ENCODE measurements around the gene PRR36.
"Not testable (repeated sequence)": the region's sequence is repeated elsewhere in the genome, so short reads cannot be mapped to it uniquely, and the experiment has no call there.

Gene PRR36

DNA sequence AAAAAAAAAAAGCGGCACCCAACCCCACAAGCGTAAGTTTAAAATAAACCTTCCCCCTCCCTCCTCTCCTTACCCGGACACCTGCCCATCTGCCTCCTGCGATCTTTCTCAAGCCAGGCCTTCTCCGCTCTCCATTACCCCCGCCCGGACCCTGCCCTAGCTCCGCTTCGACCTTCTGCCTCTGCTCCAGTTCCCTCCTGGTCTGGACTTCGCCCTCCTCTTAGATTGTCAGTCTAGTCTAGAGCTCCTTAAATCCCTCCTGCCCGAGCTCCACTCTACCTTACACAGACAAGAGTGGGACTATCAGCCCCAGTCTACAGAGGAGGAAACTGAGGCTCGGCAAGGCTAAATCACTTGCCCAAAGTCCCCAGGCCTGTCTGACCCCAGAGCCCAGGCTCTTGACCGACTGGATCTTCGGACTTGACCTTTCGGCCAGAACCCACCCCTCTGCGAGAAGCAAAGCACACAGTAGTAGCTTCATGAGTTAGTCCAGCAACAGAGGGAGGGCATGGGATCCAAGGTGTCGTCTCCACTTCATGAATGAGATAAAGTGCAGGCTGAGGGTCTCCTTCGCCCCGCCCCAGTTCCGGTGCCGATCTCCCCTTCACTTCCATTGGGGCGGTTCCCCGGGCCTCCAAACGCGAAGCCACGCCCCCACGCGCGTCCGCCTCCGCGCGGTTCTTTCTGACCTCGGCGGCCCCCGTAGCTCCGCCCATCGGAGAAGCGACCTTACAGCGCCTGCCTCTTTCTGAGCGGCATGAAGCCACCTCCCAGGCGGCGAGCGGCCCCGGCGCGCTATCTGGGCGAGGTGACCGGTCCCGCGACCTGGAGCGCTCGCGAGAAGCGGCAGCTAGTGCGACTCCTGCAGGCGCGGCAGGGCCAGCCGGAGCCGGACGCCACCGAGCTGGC, 45.7 kb upstream of the PRR36 start, which contains the start of gene SNAPC2:
SNAPC2 (plus strand) TSS at position 729 of the 909 bp plus-strand sequence; CDS start at position 758, 29 bp downstream.
- peaks cover 22 to 39% (median 22%) of the 10 kb centered on the region in 3 experiments for H3K27me3 ChIP-seq (ENCODE audit: control insufficient read depth in 3 of 3, insufficient read depth in 3 of 3, low read depth in 1 of 3, low read length in 3 of 3)
- peak; percentile 96 for DNase-seq (ENCODE audit: low spot score)
- WGBS, 2 donors (ENCODE audit: extremely low coverage in 2 of 2, insufficient read length in 2 of 2, insufficient replicate concordance in 1 of 2), result no CpG with 5 or more reads among the region's 62 CpGs

DNA sequence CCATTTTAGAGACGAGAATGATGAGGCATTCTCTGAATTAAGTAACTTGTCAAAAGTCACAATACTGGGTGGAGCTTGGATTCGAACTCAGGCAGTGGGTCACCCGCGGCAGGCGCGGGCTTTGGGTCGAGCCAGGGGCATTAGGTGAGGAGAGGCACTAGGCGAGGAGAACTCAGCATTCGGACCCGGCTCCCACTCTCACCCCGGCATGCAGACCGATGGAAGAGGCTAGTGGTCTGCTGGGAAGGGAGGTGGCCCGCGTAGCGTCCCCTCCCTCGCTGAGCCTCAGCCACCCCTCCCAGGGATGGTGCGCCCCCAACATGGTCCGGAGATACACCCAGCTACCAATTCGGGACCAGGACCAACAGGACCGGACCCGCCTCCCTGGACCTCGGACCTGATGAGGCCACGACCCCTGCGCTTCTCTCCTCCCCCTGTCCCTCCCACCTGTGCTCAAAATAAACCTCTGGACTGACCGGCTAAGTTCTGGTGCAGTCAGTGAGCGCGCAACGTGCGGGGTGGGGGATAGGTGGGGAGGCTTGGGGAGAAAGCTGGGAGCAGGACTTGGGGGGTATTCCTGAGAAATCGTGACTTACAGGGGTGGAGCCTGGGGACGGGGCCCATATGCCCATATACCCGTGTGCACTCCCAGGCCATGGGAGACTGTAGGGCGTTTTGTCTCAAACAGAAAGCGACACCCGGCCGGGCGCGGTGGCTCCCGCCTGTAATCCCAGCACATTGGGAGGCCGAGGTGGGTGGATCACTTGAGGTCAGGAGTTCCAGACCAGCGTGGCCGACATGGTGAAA, 44.6 kb upstream of the PRR36 start:
- Histone ChIP-seq H3K36me3 (replicated peaks in 1 of 2; ENCODE audit: control insufficient read depth in 2 of 2, insufficient read depth in 2 of 2, low read length in 2 of 2) (peaks cover 20 to 23% of the 10 kb centered on the region in 2 donors), H2BK120ac (ENCODE audit: low read depth, low read length) (no peak overlapping the region), H3K4me1 (ENCODE audit: control insufficient read depth in 2 of 2, insufficient read depth in 1 of 2, low read depth in 1 of 2, low read length in 2 of 2) (peaks cover 19 to 25% of the 10 kb centered on the region in 2 donors), H2BK15ac (ENCODE audit: low read length) (no peak overlapping the region), H4K91ac (ENCODE audit: low read depth, low read length, poor library complexity) (no peak overlapping the region), H3K14ac (ENCODE audit: low read length) (no peak overlapping the region), H2AFZ (ENCODE audit: low read length) (no peak overlapping the region), H2BK12ac (ENCODE audit: low read length) (no peak overlapping the region), H2BK5ac (ENCODE audit: low read length) (no peak overlapping the region), H3K4me2 (ENCODE audit: insufficient read depth, low read length, poor library complexity, severe bottlenecking) (no peak overlapping the region), H3K79me1 (ENCODE audit: low read depth, low read length) (peaks cover 13% of the 10 kb centered on the region), H3K27me3 (ENCODE audit: control insufficient read depth in 3 of 3, insufficient read depth in 3 of 3, low read depth in 1 of 3, low read length in 3 of 3) (peaks cover 22 to 42% (median 22%) of the 10 kb centered on the region in 3 experiments), H3K9me3 (replicated peaks in 1 of 2; ENCODE audit: control insufficient read depth in 2 of 2, insufficient read depth in 1 of 2, low read depth in 1 of 2, low read length in 2 of 2) (no peaks in the 10 kb centered on the region), H3K18ac (ENCODE audit: low read length) (no peak overlapping the region), H3K23ac (ENCODE audit: low read depth, low read length, poor library complexity) (peak overlapping the region; percentile 55), H3K4ac (ENCODE audit: low read length) (no peak overlapping the region), H3K9ac (ENCODE audit: low read depth, low read length, poor library complexity) (peak overlapping the region; percentile 30), H3K4me3 (ENCODE audit: low read length in 2 of 2) (peak overlapping the region in 1 of 2 donors; percentile 43), H4K8ac (ENCODE audit: low read depth, low read length) (no peak overlapping the region), H2AK5ac (ENCODE audit: low read depth, low read length) (peak overlapping the region; percentile 97), H3K27ac (replicated peaks; ENCODE audit: low read length) (no peak overlapping the region)
- DNase-seq (ENCODE audit: low spot score), result no peak
- WGBS, 2 donors (ENCODE audit: extremely low coverage in 2 of 2, insufficient read length in 2 of 2, insufficient replicate concordance in 1 of 2), result no CpG with 5 or more reads among the region's 42 CpGs

More for the DNA sequence above, 45.7 kb upstream of the PRR36 start, which contains the start of gene SNAPC2:
- Histone ChIP-seq H2AK5ac (ENCODE audit: low read depth, low read length) (peak within 1 kb of the TSS; percentile 93), H2BK120ac (ENCODE audit: low read depth, low read length) (no peak within 1 kb of the TSS), H3K27ac (replicated peaks; ENCODE audit: low read length) (peak within 1 kb of the TSS; percentile 96), H4K91ac (ENCODE audit: low read depth, low read length, poor library complexity) (no peak within 1 kb of the TSS), H3K4me1 (ENCODE audit: control insufficient read depth in 2 of 2, insufficient read depth in 1 of 2, low read depth in 1 of 2, low read length in 2 of 2) (peaks cover 22 to 28% of the 10 kb centered on the region in 2 donors), H2BK12ac (ENCODE audit: low read length) (peak within 1 kb of the TSS; percentile 58), H3K36me3 (replicated peaks in 1 of 2; ENCODE audit: control insufficient read depth in 2 of 2, insufficient read depth in 2 of 2, low read length in 2 of 2) (peaks cover 23 to 29% of the 10 kb centered on the region in 2 donors), H3K79me1 (ENCODE audit: low read depth, low read length) (peaks cover 22% of the 10 kb centered on the region), H2AFZ (ENCODE audit: low read length) (peak within 1 kb of the TSS; percentile 95), H3K9me3 (replicated peaks in 1 of 2; ENCODE audit: control insufficient read depth in 2 of 2, insufficient read depth in 1 of 2, low read depth in 1 of 2, low read length in 2 of 2) (no peaks in the 10 kb centered on the region), H3K23ac (ENCODE audit: low read depth, low read length, poor library complexity) (peak within 1 kb of the TSS; percentile 80), H3K14ac (ENCODE audit: low read length) (peak within 1 kb of the TSS; percentile 15), H2BK5ac (ENCODE audit: low read length) (peak within 1 kb of the TSS; percentile 87), H3K18ac (ENCODE audit: low read length) (peak within 1 kb of the TSS; percentile 96), H3K4ac (ENCODE audit: low read length) (no peak within 1 kb of the TSS), H3K4me3 (ENCODE audit: low read length in 2 of 2) (peak within 1 kb of the TSS; percentile 64 to 98), H2BK15ac (ENCODE audit: low read length) (peak within 1 kb of the TSS; percentile 95), H3K9ac (ENCODE audit: low read depth, low read length, poor library complexity) (peak within 1 kb of the TSS; percentile 92), H3K4me2 (ENCODE audit: insufficient read depth, low read length, poor library complexity, severe bottlenecking) (peak within 1 kb of the TSS; percentile 75), H4K8ac (ENCODE audit: low read depth, low read length) (no peak within 1 kb of the TSS)

DNA sequence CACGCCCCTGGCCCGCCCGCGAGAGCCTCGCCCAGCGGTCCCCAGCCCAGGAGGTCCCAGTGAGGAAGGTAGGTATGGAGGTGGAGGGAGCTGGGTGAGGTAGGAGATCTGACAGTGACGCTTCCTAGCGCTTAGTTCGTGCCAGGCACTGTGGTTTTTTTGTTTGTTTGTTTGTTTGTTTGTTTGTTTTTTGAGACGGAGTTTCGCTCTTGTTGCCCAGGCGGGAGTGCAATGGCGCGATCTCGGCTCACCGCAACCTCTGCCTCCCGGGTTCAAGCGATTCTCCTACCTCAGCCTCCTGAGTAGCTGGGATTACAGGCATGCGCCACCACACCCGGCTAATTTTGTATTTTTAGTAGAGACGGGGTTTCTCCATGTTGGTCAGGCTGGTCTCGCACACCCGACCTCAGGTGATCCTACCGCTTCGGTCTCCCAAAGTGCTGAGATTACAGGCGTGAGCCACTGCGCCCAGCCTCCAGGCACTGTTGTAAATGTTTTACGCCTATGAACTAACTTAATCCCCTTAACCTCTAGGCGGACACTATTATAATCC, 43.9 kb upstream of the PRR36 start:
- Histone ChIP-seq H2BK5ac (ENCODE audit: low read length) (peak overlapping the region; percentile 48), H2AFZ (ENCODE audit: low read length) (peak overlapping the region; percentile 91), H3K9ac (ENCODE audit: low read depth, low read length, poor library complexity) (peak overlapping the region; percentile 95), H3K4ac (ENCODE audit: low read length) (peak overlapping the region; percentile 76), H3K4me1 (ENCODE audit: control insufficient read depth in 2 of 2, insufficient read depth in 1 of 2, low read depth in 1 of 2, low read length in 2 of 2) (peaks cover 18 to 25% of the 10 kb centered on the region in 2 donors), H3K27me3 (ENCODE audit: control insufficient read depth in 3 of 3, insufficient read depth in 3 of 3, low read depth in 1 of 3, low read length in 3 of 3) (peaks cover 22 to 42% (median 22%) of the 10 kb centered on the region in 3 experiments), H3K4me3 (ENCODE audit: low read length in 2 of 2) (peak overlapping the region; percentile 46 to 74), H2BK15ac (ENCODE audit: low read length) (peak overlapping the region; percentile 33), H3K18ac (ENCODE audit: low read length) (peak overlapping the region; percentile 95), H3K36me3 (replicated peaks in 1 of 2; ENCODE audit: control insufficient read depth in 2 of 2, insufficient read depth in 2 of 2, low read length in 2 of 2) (peaks cover 14 to 17% of the 10 kb centered on the region in 2 donors), H3K4me2 (ENCODE audit: insufficient read depth, low read length, poor library complexity, severe bottlenecking) (peak overlapping the region; percentile 98)
- H4K8ac ChIP-seq (ENCODE audit: low read depth, low read length); H4K91ac ChIP-seq (ENCODE audit: low read depth, low read length, poor library complexity); H2AK5ac ChIP-seq (ENCODE audit: low read depth, low read length); H3K9me3 ChIP-seq (replicated peaks in 1 of 2; ENCODE audit: control insufficient read depth in 2 of 2, insufficient read depth in 1 of 2, low read depth in 1 of 2, low read length in 2 of 2); H3K79me1 ChIP-seq (ENCODE audit: low read depth, low read length); H3K23ac ChIP-seq (ENCODE audit: low read depth, low read length, poor library complexity); H3K14ac ChIP-seq (ENCODE audit: low read length); H2BK12ac ChIP-seq (ENCODE audit: low read length); H2BK120ac ChIP-seq (ENCODE audit: low read depth, low read length); H3K27ac ChIP-seq (replicated peaks; ENCODE audit: low read length); DNase-seq (ENCODE audit: low spot score): not testable (repeated sequence)
- WGBS, 2 donors (ENCODE audit: extremely low coverage in 2 of 2, insufficient read length in 2 of 2, insufficient replicate concordance in 1 of 2), result no CpG with 5 or more reads among the region's 29 CpGs
